IMR-90 (cell line): Measurements from ENCODE around the gene PRTFDC1. TPM values are rescaled to one million over a fixed set of nuclear protein-coding genes. Genes with fewer than 3 reads are reported as not detected.
"Not testable (repeated sequence)": the region's sequence is repeated elsewhere in the genome, so short reads cannot be mapped to it uniquely, and the experiment has no call there.

Experiments
- ATAC-seq: fragments of 200-7000 bp; cut with Tn5 transposase; 2 replicates; pipeline ENCODE4 v1.9.1; 2020; ENCODE audit warnings: low read depth, mild to moderate bottlenecking, moderate library complexity
- BruUV-seq: library from RNA; stranded (reverse); fragments of 400-500 nt; replicated peaks from 2 replicates; lab custom pipeline; 2021; lab: Mats Ljungman, UMichigan
- CTCF ChIA-PET: fragments of 300-600 bp; formaldehyde crosslinking; extraction: SDS; loops from one replicate; lab custom pipeline; 2021; ENCODE audit warnings: antibody characterized with exemption; lab: Yijun Ruan, JAX
- POLR2A ChIA-PET: fragments of 300-600 bp; sonication (Branson Sonifier 250); formaldehyde crosslinking; loops from one replicate; lab custom pipeline; 2022; ENCODE audit warnings: antibody characterized with exemption; ENCODE audit not compliant: unreplicated experiment; lab: Charles Lee
- DNase-seq: peaks from one replicate; pipeline ENCODE4 v3.0.0; 2013
- H2AFZ ChIP-seq: replicated peaks from 2 replicates; pipeline ENCODE3; 2013; ENCODE audit warnings: low read length, mild to moderate bottlenecking; ENCODE audit not compliant: poor library complexity
- H2AK5ac ChIP-seq: 2 replicates; pipeline ENCODE4 v1.6.1; 2013; ENCODE audit warnings: low read depth, low read length, inconsistent platforms
- H2AK9ac ChIP-seq: replicated peaks from 2 replicates; pipeline ENCODE3; 2013; ENCODE audit warnings: mild to moderate bottlenecking, low read depth, low read length, moderate library complexity; ENCODE audit not compliant: poor library complexity
- H2BK120ac ChIP-seq: 2 replicates; pipeline ENCODE4 v1.6.1; 2013; ENCODE audit warnings: low read depth, low read length, inconsistent platforms
- H2BK15ac ChIP-seq: 3 replicates; pipeline ENCODE4 v1.6.1; 2013; ENCODE audit warnings: low read depth, low read length, inconsistent platforms
- H2BK20ac ChIP-seq: 2 replicates; pipeline ENCODE4 v1.6.1; 2013; ENCODE audit warnings: low read depth, mild to moderate bottlenecking, inconsistent platforms, low read length, moderate library complexity
- H2BK5ac ChIP-seq: 2 replicates; pipeline ENCODE4 v1.6.1; 2013; ENCODE audit warnings: mild to moderate bottlenecking, low read depth, low read length, inconsistent platforms; ENCODE audit not compliant: poor library complexity, severe bottlenecking
- H3K14ac ChIP-seq: replicated peaks from 2 replicates; pipeline ENCODE4 v1.6.1; 2013; ENCODE audit warnings: low read depth, low read length, inconsistent platforms
- H3K18ac ChIP-seq: 2 replicates; pipeline ENCODE4 v1.6.1; 2013; ENCODE audit warnings: low read depth, low read length, control low read depth
- H3K23ac ChIP-seq: 2 replicates; pipeline ENCODE4 v1.6.1; 2013; ENCODE audit warnings: low read depth, low read length, inconsistent platforms
- H3K27ac ChIP-seq: 2 replicates; pipeline ENCODE4 v1.5.1; 2013; ENCODE audit warnings: mild to moderate bottlenecking, control low read depth, low read length; ENCODE audit not compliant: insufficient read depth
- H3K27me3 ChIP-seq: 2 replicates; pipeline ENCODE4 v1.6.1; 2013; ENCODE audit warnings: low read length; ENCODE audit not compliant: control insufficient read depth, insufficient read depth
- H3K36me3 ChIP-seq: 2 replicates; pipeline ENCODE4 v1.6.1; 2013; ENCODE audit warnings: low read length, mixed read lengths; ENCODE audit not compliant: control insufficient read depth, insufficient read depth
- H3K4ac ChIP-seq: 2 replicates; pipeline ENCODE4 v1.6.1; 2013; ENCODE audit warnings: low read depth, low read length, inconsistent platforms
- H3K4me1 ChIP-seq: 2 replicates; pipeline ENCODE4 v1.6.1; 2013; ENCODE audit warnings: low read length, mixed read lengths; ENCODE audit not compliant: control insufficient read depth, insufficient read depth
- H3K4me2 ChIP-seq: 2 replicates; pipeline ENCODE4 v1.6.1; 2013; ENCODE audit warnings: low read depth, mild to moderate bottlenecking, control low read depth, low read length, moderate library complexity
- H3K4me3 ChIP-seq: 2 replicates; pipeline ENCODE4 v1.5.1; 2013; ENCODE audit warnings: low read depth, mild to moderate bottlenecking, control low read depth, low read length, moderate library complexity; ENCODE audit not compliant: insufficient read depth
- H3K56ac ChIP-seq: 2 replicates; pipeline ENCODE4 v1.6.1; 2013; ENCODE audit warnings: low read length, inconsistent platforms; ENCODE audit not compliant: insufficient read depth; ENCODE audit errors: extremely low read depth
- H3K79me1 ChIP-seq, 2 experiments: 2 replicates each; pipeline ENCODE4 v1.6.1; 2013; ENCODE audit warnings: low read length in 2 of 2, inconsistent platforms in 1 of 2, low read depth in 1 of 2
- H3K9ac ChIP-seq: 2 replicates; pipeline ENCODE4 v1.6.1; 2013; ENCODE audit warnings: low read depth, low read length, control low read depth
- H3K9me1 ChIP-seq: 2 replicates; pipeline ENCODE4 v1.6.1; 2013; ENCODE audit warnings: low read length, inconsistent platforms; ENCODE audit not compliant: insufficient read depth
- H3K9me3 ChIP-seq: 2 replicates; pipeline ENCODE4 v1.6.1; 2013; ENCODE audit warnings: low read length; ENCODE audit not compliant: control insufficient read depth, insufficient read depth
- H4K20me1 ChIP-seq: 2 replicates; pipeline ENCODE4 v1.6.1; 2013; ENCODE audit warnings: low read length, inconsistent platforms; ENCODE audit not compliant: insufficient read depth
- H4K5ac ChIP-seq: 2 replicates; pipeline ENCODE4 v1.6.1; 2013; ENCODE audit warnings: mild to moderate bottlenecking, low read depth, low read length, control low read depth
- H4K8ac ChIP-seq, 2 experiments: 2 replicates each; pipeline ENCODE4 v1.6.1; 2013; ENCODE audit warnings: low read depth in 2 of 2, low read length in 2 of 2, control low read depth in 1 of 2, inconsistent platforms in 1 of 2
- H4K91ac ChIP-seq: 2 replicates; pipeline ENCODE4 v1.6.1; 2013; ENCODE audit warnings: low read depth, low read length, inconsistent platforms; ENCODE audit not compliant: insufficient read depth
- FOS ChIP-seq: fragments of 150-350 bp; IDR thresholded peaks from 2 replicates; pipeline ENCODE4 v1.6.1; 2016; ENCODE audit warnings: low read depth, low read length
- MAFK ChIP-seq: IDR thresholded peaks from 2 replicates; pipeline ENCODE4 v1.6.1; 2012; ENCODE audit warnings: low read depth, low read length, improper control_type of control experiment
- MXI1 ChIP-seq: IDR thresholded peaks from 2 replicates; pipeline ENCODE4 v1.6.1; 2012; ENCODE audit warnings: low read depth, mild to moderate bottlenecking, low read length, moderate library complexity, borderline replicate concordance
- RCOR1 ChIP-seq: IDR thresholded peaks from 2 replicates; pipeline ENCODE4 v1.6.1; 2012; ENCODE audit warnings: mild to moderate bottlenecking, low read length, improper control_type of control experiment; ENCODE audit not compliant: insufficient replicate concordance
- RFX5 ChIP-seq: IDR thresholded peaks from 2 replicates; pipeline ENCODE4 v1.8.0; 2012; ENCODE audit warnings: low read depth, mild to moderate bottlenecking, low read length, moderate library complexity
- WGBS, 2 experiments: methylation state at CpG; one replicate each; pipeline versions ENCODE4 v1.1.5 to v1.1.7; 2013; ENCODE audit warnings: missing lambda C conversion rate in 2 of 2; ENCODE audit not compliant: insufficient read length in 1 of 2; ENCODE audit errors: extremely low coverage in 2 of 2; 5-methylcytosine and 5-hydroxymethylcytosine counted together
- dilution Hi-C: fragments of 300-500 bp; cut with HindIII; formaldehyde crosslinking; loops from one replicate; pipeline ENCODE4 v1.14.3; 2018; ENCODE audit warnings: low sequenced_read_pairs; ENCODE audit not compliant: unreplicated experiment
- in situ Hi-C: fragments of 300-500 bp; cut with MboI; formaldehyde crosslinking; loops from 3 replicates; pipeline ENCODE4 v1.14.3; 2019; ENCODE audit warnings: low sequenced_read_pairs, inconsistent platforms, mixed read lengths
- intact Hi-C: fragments of 100-400 bp; cut with micrococcal nuclease; formaldehyde crosslinking; loops from 2 replicates; pipeline ENCODE4 v1.10.0; 2022
- polyA plus RNA-seq, 3 experiments: library from polyadenylated mRNA; depleted of rRNA; stranded (reverse); fragments of >200 nt; gene quantifications; 2 replicates each; pipeline ENCODE4 v1.2.3, GENCODE V29; 2012; ENCODE audit warnings: low replicate concordance in 1 of 3
- total RNA-seq: library from RNA; depleted of rRNA; stranded (reverse); fragments of >200 nt; gene quantifications from 2 replicates; pipeline ENCODE4 v1.2.3, GENCODE V29; 2012
- TF ChIP-seq, protein P1 (sequence below): fragments of 150-350 bp; IDR thresholded peaks from 2 replicates; pipeline ENCODE4 v1.6.1; 2017; ENCODE audit warnings: mild to moderate bottlenecking, antibody characterized with exemption, low read length, low read depth
- TF ChIP-seq, protein P2 (sequence below): conservative IDR thresholded peaks from 2 replicates; pipeline ENCODE4 v1.5.1; 2012; ENCODE audit warnings: mild to moderate bottlenecking, low read depth, low read length, improper control_type of control experiment

Gene PRTFDC1
- total and polyA plus RNA-seq, 2 of the 4 experiments (the other 2 are of a cell fraction): 12.3 to 17.9 TPM

DNA sequence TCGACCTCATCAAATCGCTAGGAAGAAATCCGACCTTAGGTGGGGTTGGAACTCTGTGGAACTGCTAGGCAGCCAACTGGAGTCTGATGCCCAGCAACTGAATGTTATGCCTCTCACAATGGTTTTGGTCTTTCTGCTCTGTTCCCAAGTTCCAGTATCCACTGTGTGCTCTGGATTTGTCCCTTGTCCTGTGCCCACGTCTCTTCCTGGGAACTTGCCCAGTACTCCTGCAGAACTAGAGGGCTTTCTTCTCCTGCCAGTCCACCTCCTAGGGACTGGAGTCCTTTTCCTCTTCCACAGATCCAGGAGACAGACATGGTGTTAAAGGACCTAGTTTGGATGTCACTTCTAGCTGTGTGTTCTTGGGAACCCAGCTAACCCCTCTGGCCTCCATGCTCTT lies 26.6 kb downstream of the PRTFDC1 start:
- H4K91ac ChIP-seq: no peak overlapping the region; the same call in 1 of the 2 replicates
- dilution Hi-C loops: no loop called here
- no peaks in the 10 kb centered on the region for H3K9me3 ChIP-seq
- no peak overlapping the region; the same call in 1 of the 2 replicates for H2AK5ac ChIP-seq
- H3K18ac ChIP-seq: no peak overlapping the region
- H3K4me1 ChIP-seq: peaks cover 2% of the 10 kb centered on the region; the same call in 1 of the 2 replicates
- no peaks in the 10 kb centered on the region for H3K36me3 ChIP-seq
- intact Hi-C loops: no loop called here
- H3K79me1 ChIP-seq: no peaks in the 10 kb centered on the region; a peak in 1 of 4 replicates
- H4K20me1 ChIP-seq: no peaks in the 10 kb centered on the region
- TF ChIP-seq, protein P1, sequence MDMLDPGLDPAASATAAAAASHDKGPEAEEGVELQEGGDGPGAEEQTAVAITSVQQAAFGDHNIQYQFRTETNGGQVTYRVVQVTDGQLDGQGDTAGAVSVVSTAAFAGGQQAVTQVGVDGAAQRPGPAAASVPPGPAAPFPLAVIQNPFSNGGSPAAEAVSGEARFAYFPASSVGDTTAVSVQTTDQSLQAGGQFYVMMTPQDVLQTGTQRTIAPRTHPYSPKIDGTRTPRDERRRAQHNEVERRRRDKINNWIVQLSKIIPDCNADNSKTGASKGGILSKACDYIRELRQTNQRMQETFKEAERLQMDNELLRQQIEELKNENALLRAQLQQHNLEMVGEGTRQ: no peak
- TF ChIP-seq, protein P2, sequence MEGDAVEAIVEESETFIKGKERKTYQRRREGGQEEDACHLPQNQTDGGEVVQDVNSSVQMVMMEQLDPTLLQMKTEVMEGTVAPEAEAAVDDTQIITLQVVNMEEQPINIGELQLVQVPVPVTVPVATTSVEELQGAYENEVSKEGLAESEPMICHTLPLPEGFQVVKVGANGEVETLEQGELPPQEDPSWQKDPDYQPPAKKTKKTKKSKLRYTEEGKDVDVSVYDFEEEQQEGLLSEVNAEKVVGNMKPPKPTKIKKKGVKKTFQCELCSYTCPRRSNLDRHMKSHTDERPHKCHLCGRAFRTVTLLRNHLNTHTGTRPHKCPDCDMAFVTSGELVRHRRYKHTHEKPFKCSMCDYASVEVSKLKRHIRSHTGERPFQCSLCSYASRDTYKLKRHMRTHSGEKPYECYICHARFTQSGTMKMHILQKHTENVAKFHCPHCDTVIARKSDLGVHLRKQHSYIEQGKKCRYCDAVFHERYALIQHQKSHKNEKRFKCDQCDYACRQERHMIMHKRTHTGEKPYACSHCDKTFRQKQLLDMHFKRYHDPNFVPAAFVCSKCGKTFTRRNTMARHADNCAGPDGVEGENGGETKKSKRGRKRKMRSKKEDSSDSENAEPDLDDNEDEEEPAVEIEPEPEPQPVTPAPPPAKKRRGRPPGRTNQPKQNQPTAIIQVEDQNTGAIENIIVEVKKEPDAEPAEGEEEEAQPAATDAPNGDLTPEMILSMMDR: no peak
- no peak for TF ChIP-seq RFX5
- TF ChIP-seq MXI1: no peak
- TF ChIP-seq MAFK: no peak
- no peak for TF ChIP-seq FOS
- no peak for TF ChIP-seq RCOR1
- no TSS peak for BruUV-seq
- H3K23ac ChIP-seq: no peak overlapping the region
- H4K8ac ChIP-seq: no peak overlapping the region
- H2AK9ac ChIP-seq: no peak overlapping the region
- H3K14ac ChIP-seq: no peak overlapping the region
- no peak overlapping the region for H2BK5ac ChIP-seq
- no peak overlapping the region for H3K4me3 ChIP-seq
- ATAC-seq (no peak), DNase-seq (no peak)
- no peak overlapping the region for H3K56ac ChIP-seq
- no peak overlapping the region for H4K5ac ChIP-seq
- H3K27me3 ChIP-seq: no peaks in the 10 kb centered on the region
- no peak overlapping the region for H3K9ac ChIP-seq
- H2AFZ ChIP-seq: no peak overlapping the region
- no peak overlapping the region for H3K4ac ChIP-seq
- no peak overlapping the region for H3K27ac ChIP-seq
- H2BK120ac ChIP-seq: no peak overlapping the region
- H3K4me2 ChIP-seq: no peak overlapping the region
- in situ Hi-C loops: no loop called here
- H2BK20ac ChIP-seq: no peak overlapping the region
- ChIA-PET CTCF (no interaction called here), POLR2A (no interaction called here)
- WGBS, 2 experiments: no CpG with 5 or more reads among the region's 4 CpGs
- no peak overlapping the region for H2BK15ac ChIP-seq
- peaks cover 4% of the 10 kb centered on the region; the same call in 1 of the 2 replicates for H3K9me1 ChIP-seq

DNA sequence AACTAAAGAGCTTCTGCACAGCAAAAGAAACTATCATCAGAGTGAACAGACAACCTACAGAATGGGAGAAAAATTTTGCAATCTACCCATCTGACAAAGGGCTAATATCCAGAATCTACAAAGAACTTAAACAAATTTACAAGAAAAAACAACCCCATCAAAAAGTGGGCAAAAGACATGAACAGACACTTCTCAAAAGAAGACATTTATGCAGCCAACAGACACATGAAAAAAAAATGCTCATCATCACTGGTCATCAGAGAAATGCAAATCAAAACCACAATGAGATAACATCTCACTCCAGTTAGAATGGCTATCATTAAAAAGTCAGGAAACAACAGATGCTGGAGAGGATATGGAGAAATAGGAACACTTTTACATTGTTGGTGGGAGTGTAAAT lies 27.9 kb downstream of the PRTFDC1 start:
- H3K18ac ChIP-seq, H3K9ac ChIP-seq, H3K9me1 ChIP-seq, H2BK15ac ChIP-seq, H2AFZ ChIP-seq, H4K5ac ChIP-seq, H2BK120ac ChIP-seq, in situ Hi-C loops, H3K4ac ChIP-seq, H4K20me1 ChIP-seq, H2AK9ac ChIP-seq, dilution Hi-C loops, CTCF ChIA-PET, ATAC-seq, H4K8ac ChIP-seq, H4K91ac ChIP-seq, H3K36me3 ChIP-seq, H3K27me3 ChIP-seq, BruUV-seq, DNase-seq, H3K27ac ChIP-seq, H2AK5ac ChIP-seq, H3K14ac ChIP-seq, H3K4me2 ChIP-seq, H2BK5ac ChIP-seq, H3K23ac ChIP-seq, H2BK20ac ChIP-seq, POLR2A ChIA-PET, H3K79me1 ChIP-seq, H3K4me3 ChIP-seq, H3K4me1 ChIP-seq, H3K56ac ChIP-seq, H3K9me3 ChIP-seq, intact Hi-C loops: not testable (repeated sequence)
